ENCODE measurements around the gene BID.

DNA sequence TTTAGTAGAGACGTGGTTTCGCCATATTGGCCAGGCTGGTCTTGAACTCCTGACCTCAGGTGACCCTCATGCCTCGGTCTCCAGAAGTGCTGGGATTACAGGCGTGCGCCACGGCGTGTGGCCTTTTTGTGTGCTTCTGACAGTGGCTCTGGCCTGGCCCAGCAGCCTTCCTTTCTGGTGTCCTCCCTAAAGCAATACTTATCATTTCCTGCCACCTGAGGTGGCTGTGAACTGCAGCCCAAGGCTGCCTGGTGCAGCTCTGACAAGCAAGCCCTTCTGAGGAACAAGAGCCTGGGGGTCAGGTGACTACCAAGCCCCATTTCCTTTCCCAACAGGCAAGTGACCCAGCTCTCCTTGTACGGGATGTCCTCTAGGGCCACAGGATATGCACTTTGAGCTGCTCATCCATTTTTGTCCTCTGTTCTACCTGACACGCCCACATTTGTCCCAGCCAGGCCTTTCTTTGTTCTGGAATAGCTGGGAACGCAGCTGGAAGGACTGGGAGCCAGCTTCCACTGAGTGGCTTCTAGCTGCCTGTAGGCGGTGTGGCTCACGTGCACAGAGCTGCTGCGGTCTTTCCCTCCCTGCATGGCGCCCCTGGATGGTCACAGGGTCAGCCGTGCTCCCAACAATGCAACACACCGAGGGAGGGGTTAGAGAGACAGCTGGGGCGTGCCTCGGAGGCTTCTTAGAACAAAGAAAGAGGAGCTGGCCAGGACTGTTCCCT is 12.3 kb upstream of the BID start:
- TF ChIP-seq, protein P1, sequence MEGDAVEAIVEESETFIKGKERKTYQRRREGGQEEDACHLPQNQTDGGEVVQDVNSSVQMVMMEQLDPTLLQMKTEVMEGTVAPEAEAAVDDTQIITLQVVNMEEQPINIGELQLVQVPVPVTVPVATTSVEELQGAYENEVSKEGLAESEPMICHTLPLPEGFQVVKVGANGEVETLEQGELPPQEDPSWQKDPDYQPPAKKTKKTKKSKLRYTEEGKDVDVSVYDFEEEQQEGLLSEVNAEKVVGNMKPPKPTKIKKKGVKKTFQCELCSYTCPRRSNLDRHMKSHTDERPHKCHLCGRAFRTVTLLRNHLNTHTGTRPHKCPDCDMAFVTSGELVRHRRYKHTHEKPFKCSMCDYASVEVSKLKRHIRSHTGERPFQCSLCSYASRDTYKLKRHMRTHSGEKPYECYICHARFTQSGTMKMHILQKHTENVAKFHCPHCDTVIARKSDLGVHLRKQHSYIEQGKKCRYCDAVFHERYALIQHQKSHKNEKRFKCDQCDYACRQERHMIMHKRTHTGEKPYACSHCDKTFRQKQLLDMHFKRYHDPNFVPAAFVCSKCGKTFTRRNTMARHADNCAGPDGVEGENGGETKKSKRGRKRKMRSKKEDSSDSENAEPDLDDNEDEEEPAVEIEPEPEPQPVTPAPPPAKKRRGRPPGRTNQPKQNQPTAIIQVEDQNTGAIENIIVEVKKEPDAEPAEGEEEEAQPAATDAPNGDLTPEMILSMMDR (conservative IDR thresholded peaks at IDR 0.05; ENCODE audit: low read length), result no peak
- no peak for TF ChIP-seq EZH2phosphoT487 (IDR thresholded peaks at IDR 0.05; ENCODE audit: borderline replicate concordance, low read depth, low read length)

Measured in OCI-LY7 (cell line).